Measurements from ENCODE around the gene AHSA1.

The AHSA1 gene

GRCh38 chr14:77474479-77475177 is 16.7 kb downstream of the AHSA1 start:
- DNase-seq = no peak

- DNase-seq = no peak
Measured at GRCh38 chr14:77475432-77476115, 17.7 kb downstream of the AHSA1 start.

GRCh38 chr14:77478029-77478428 is 20.1 kb downstream of the AHSA1 start:
- DNase-seq = no peak

- DNase-seq = no peak
Measured at GRCh38 chr14:77478796-77479195, 20.9 kb downstream of the AHSA1 start.

- no peak for DNase-seq
Measured at GRCh38 chr14:77482422-77482821, 24.5 kb downstream of the AHSA1 start.

- no peak for DNase-seq
Measured at GRCh38 chr14:77485256-77485655, 27.4 kb downstream of the AHSA1 start.

GRCh38 chr14:77485901-77486678 is 28.2 kb downstream of the AHSA1 start:
- DNase-seq = no peak

- no peak for DNase-seq
Measured at GRCh38 chr14:77488558-77488957, 30.7 kb downstream of the AHSA1 start.

GRCh38 chr14:77489041-77489440 is 31.1 kb downstream of the AHSA1 start:
- no peak for DNase-seq

GRCh38 chr14:77490347-77490986 is 32.6 kb downstream of the AHSA1 start:
- no peak for DNase-seq

GRCh38 chr14:77491056-77491455 is 33.2 kb downstream of the AHSA1 start:
- DNase-seq = no peak

- no peak for DNase-seq
Measured at GRCh38 chr14:77495334-77495733, 37.4 kb downstream of the AHSA1 start.

GRCh38 chr14:77498120-77498979 is 40.5 kb downstream of the AHSA1 start, which contains the start of gene ISM2:
Gene ISM2, minus strand, starts transcription at chr14:77498816. Its CDS starts 23 bp downstream, at chr14:77498793.
- peak in 3 of 5 experiments; percentile 10 to 54 (median 16) for DNase-seq

- no peak for DNase-seq
Measured at GRCh38 chr14:77498984-77499527, 41.2 kb downstream of the AHSA1 start.

- no peak for DNase-seq
Measured at GRCh38 chr14:77502109-77502782, 44.4 kb downstream of the AHSA1 start.

- no peak for DNase-seq
Measured at GRCh38 chr14:77503138-77503537, 45.2 kb downstream of the AHSA1 start.

GRCh38 chr14:77505031-77505430 is 47.1 kb downstream of the AHSA1 start:
- no peak for DNase-seq

GRCh38 chr14:77507762-77508161 is 49.9 kb downstream of the AHSA1 start:
- DNase-seq = no peak

GRCh38 chr14:77508249-77508648 is 50.4 kb downstream of the AHSA1 start:
- DNase-seq = no peak

GRCh38 chr14:77508876-77509275 is 51.0 kb downstream of the AHSA1 start:
- no peak for DNase-seq

- no peak for DNase-seq
Measured at GRCh38 chr14:77509366-77509765, 51.5 kb downstream of the AHSA1 start.

Measured in T-helper 2 cell (primary cell).